ENCODE measurements around the gene CRADD.
"Not testable (repeated sequence)": the region's sequence is repeated elsewhere in the genome, so short reads cannot be mapped to it uniquely, and the experiment has no call there.

CRADD gene
- 10.8 to 20.1 (median 13.1) reads per million in 4 donors for total RNA-seq

DNA sequence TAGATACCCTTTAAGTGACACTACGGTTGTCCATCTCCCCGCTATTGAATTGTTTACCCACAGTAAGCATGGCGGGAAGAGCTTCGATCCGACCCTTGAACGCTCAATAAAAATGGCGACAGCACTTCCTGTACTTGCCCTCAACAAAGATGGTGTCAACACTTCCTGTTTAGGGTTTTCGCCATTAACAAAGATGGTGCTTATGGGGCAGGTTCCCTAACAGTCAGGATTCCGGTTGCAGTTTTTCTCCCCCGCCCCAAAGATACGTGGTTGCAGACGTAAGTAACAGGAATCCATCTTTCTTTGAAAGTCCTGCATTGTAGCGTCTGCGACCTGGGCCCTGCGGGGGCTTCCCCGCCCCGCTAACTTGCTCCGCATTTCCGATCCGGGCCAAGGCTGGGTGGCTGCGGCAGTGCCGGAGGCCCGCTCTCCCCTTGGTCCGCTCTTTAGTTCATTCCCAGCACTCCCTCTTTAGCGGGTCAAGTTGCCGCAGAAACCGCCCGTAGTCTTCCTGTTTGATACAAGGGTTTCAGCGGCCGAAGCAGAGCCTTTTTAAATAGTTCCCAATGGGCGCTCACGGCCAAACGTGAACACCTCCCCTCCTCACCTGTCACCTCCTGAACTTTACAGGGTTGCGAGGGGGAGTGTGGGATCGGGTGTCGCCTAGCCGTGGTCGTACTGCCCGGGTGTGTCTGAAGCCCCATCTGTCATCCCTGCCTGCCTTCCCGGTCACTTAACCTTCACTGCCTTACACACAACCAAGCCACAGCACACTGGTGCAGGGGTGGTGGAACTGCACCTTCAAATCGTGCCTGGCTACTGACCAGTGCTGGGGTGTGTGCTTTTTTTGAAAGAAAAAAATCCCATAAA lies at the start of gene CRADD:
Gene CRADD (plus strand): TSS at position 181 of the 870 bp plus-strand sequence.
- peak; percentile 75 to 98 (median 83) for DNase-seq

DNA sequence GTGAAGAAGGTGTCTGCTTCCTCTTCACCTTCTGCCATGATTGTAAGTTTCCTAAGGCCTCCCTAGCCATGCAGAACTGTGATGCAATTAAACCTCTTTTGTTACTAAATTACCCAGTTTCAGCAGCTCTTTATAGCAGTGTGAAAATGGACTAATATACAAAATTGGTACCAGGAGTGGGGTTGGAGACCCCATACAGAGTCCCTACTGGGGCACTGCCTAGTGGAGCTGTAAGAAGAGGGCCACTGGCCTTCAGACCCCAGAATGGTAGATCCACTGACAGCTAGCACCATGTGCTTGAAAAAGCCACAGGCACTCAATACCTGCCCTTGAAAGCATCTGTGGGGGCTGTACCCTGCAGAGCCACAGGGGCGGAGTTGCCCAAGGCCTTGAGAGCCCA lies 44.8 kb upstream of the CRADD start:
- no peak for DNase-seq

DNA sequence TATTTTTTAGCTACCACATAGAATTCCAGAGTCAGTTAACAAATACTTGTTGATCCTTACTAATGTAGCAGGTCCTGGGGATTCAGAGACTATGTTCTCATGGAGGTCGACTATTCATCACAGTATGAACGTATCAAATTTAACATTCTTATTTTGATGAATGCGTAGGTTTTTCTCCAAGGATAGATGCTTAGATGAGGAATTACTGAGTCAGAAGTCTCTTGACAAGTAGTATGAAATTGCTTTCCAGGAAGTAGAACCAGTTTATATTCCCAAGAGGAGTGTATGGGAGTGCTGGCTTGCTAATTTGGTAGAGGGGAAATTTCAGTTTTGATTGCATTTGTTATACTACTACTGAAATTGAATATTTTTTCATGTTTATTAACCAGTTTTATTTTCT lies 42.8 kb upstream of the CRADD start:
- no peak for DNase-seq

DNA sequence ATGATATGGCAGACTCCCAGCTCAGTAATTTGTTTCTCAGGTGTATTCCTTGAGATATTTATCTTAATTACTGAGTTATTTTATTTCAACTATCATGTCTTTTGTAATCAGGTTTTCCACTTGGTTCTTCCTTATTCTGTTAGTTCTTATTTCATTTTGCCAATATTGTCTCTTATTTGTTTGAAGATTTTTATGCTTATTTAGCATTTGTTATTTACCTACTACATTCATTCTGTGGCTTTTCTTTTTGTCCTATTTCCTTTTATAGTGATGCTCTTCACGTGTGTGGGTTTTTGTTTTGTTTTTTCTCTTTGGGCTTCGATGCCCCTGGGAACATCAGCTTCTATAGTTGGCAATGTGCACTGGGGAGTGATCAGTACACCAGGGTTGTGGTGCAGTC lies 40.5 kb upstream of the CRADD start:
- no peak for DNase-seq

DNA sequence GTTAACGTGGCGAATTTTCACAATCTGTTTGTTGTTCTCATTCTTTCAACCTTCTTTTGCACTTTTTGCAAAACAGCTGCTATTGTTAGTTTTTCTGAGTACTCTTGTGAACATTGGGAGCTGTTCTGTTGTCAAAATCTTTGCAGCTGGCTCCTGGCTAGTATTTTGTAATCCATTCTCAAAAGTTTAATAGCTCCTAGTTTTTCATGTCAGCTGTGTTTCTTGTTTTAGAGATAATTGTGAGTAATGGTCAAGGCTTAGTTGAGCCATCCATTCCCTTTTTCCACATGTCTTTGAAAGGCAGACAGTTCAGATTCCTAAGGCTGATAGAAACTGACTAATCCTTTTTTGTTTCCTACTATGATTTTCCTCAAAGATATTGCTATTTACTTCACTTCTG lies 39.1 kb upstream of the CRADD start:
- DNase-seq: no peak

DNA sequence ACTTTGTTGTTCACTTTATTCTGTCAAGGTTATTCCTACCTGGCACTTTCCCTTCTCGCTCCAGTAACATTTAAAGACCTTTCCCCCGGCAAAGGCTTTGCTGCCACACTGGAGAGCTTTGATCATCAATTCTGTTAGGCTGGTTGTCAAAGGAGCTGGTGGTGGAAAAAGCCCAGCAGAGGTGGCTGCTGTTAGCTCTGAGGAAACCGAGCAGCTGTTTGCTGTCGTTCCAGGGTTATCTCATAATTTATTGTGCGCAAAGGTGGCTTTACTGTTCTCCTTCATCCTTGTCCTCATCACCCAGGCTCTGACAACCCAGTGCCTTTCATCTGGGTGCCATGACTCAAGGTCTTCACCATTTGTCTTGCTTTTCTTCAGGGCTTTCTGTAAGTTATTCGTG lies 38.2 kb upstream of the CRADD start:
- no peak for DNase-seq

DNA sequence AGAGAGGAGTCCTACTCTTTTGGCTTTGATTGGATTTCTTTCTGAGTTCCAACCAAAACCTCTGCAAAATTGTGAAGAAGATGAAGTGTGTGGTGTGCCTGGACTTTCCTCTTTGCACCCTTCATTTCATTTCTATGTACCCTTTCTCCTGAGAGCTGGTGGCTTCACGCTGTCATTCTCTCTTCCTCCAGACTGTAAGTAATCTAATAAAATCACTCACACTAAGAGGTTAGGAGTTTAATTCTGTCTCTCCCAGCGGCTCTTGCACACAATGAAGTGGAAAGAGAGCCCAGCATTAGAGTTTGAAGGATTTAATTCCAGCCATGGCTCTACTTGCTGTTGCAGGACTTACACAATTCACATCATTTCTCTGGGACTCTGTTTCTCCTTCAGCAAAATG lies 37.8 kb upstream of the CRADD start:
- no peak for DNase-seq

DNA sequence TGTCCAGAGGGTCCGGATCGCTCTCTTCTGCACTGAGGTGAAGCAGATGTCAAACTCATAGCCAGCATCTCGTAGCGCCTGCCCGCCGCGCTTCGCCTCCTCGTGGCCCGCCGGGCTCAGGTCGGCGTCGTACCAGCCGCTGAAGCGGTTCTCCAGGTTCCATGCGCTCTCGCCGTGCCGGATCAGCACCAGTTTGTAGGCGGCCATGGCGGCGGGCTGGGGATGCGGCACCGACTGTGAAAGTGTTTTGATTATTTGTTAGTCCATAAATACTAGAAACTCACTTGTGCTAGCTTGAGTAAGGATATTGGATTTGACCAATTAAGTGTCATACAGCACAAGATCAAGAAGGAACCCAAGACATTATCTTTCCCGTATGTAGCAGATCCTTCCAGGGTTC lies 35.8 kb upstream of the CRADD start:
- DNase-seq: not testable (repeated sequence)

DNA sequence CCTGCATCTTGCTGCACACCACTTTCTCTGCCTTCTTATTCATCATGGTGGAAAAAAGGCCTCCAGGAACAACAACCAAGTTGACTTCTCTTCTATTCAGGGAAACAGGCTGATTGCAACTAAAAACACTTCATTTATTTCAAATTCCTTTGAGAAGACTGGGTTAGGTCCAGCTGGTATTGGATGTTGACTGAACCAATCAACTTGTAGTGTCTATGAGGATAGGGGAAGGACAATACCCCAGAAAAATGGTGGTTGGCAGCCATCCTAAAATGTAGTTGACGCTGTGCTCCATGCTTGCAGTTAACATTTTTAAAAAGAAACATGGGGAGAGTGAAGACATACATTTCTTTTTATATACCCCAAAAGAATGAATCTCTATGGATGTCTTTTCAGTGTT lies 34.4 kb upstream of the CRADD start:
- DNase-seq: no peak

DNA sequence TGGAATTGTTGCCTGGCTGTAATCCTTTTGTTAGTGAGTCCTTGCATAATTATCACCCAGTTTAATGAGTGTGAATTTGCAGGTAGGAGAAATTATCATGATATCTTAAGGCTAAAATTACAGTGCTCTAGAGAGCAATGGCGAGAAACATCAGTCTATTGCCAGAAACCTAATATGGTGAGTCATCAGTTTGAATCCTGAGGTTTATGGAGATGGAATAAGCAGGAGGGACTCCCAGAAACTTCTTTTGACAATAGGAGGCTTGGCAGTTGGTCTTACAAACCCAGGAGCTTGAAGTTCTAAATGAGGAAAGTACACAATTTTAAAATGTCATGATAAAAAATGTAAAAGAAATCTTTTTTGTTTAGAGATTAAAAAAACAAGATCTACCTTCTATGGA lies 31.5 kb upstream of the CRADD start:
- DNase-seq: no peak

DNA sequence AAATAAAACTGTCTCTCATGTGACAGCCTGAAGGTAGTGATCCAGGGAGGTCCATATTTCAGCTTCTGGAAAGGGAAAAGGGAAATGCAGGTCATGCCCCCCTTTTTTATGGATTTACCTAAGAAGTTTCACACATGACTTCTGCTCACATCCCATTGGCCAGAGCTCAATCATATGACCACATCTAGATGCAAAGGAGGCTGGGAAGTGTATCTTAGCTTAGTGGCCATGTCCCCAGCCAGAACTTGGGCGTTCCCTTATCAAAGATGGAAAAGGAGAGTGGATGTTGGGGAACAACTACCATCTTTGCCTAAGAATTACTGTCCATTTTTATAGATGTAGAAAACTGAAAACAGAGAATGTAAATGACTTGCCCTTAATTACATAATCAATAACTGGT lies 26.5 kb upstream of the CRADD start:
- no peak for DNase-seq

DNA sequence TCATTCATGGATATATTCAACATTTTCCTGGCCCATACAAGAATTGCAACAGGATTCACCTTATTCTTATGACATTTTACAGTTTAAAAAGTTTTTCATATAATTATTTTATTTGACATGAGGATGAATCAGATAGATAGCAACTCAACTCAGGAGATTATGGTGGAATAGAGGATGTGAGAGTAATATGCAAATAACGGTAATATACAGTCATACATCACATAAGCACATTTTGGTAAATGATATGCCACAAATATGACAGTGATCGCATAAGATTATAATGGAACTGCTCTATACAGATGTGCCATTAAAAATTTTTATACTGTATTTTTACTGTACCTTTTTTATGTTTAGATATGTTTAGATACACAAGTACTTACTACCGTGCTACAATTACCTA lies 24.1 kb upstream of the CRADD start:
- no peak for DNase-seq

DNA sequence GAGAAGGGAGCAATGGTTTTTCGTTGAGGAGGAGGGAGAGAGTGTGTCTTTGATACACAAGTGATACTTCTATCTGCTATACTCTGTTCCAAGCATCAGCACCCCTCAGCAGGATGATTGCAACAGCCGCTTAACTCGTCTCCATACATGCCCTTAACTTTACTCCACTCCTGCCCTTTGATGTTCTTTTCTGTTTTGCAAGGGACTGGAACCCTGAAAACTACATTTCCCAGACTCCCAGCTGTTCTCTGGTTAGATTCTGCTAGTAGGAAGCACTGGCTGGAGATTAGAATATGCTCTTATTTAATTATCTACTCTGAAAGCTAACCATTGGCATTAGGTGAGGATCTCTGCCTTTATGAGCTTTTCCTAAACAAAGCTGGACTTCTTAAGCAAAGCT lies 23.5 kb upstream of the CRADD start:
- no peak for DNase-seq

DNA sequence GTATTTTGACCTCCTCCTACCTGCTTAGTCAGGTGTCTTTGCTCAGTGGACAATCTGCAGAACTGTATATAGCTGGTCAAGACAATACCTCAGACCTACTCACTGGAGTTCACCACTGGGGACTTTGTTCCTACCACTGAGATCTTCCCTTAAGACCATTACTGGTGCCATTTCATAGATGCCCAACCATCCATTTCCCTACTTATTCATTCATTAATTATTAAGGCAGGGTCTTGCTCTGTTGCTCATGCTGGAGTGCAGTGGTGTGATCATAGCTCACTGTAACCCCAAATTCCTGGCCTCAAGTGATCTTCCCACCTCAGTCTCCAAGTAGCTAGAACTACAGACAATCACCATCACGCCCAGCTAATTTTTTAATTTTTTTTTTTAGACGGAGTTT lies 22.8 kb upstream of the CRADD start:
- no peak for DNase-seq

DNA sequence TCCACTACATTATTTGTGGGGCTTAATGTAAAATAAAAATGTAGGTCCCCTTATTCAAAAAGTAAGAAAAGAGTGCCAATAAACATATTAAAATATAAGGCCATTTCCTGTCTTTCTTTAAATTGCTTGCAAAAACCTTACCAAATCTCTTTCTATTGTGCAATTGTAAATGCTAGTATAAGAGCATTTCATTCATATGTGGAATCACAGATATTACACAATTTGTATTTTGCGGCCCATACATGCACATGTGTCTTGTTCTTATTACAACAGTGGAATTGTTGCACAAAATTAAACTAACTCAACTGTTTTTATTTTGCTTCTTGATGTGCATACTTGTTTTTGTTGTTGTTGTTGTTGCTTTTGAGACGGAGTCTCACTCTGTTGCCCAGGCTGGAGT lies 20.1 kb upstream of the CRADD start:
- no peak for DNase-seq

DNA sequence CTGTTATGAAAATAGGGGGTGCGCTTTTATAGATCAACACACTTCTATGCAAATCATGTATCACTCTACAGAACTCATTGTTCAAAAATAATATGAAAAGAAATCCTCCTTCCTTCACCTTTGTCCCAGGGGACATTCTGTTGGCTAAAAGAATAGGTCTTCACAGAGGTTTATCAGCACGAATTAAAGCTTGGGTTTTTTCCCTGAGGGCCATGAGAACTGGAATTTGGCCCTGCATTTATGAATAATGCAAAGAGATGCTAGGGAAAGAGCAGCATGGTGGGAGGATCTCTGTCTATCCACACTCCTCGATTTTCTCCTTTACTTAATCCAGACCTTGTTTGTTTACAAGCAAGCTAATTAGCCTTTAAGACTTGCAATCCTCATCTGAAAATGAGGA lies 16.2 kb upstream of the CRADD start:
- no peak for DNase-seq

DNA sequence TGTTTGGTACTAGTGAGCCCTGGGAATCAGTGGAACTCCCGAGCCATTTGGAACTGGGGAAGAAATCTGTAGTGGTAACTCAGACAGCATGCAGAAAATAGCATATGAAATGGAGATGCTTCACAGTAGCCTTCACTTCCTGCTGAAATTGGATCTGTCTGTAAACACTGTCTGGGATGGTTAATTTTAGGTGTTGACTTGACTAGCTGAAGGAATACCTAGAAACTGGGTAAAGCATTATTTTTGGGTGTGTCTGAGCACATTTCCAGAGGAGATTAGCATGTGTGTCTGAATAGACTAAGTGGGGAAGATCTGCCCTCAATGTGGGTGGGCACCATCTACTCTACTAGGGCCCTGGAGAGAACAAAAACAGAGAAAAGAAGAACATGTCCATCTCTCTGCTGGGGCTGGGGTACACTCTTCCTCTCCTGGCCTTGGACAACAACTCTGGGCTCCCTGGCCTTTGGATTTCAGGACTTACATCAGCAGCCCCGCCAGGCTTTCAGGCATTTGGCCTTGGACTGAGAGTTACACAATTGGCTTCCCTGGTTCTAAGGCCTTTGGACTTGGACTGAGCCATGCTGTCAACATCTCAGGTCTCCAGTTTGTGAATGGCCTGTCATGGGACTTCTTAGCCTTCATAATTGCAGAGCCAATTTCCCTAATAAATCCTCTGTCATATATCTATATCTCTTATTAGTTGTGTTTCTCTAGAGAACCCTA lies 14.0 kb upstream of the CRADD start:
- DNase-seq: no peak

DNA sequence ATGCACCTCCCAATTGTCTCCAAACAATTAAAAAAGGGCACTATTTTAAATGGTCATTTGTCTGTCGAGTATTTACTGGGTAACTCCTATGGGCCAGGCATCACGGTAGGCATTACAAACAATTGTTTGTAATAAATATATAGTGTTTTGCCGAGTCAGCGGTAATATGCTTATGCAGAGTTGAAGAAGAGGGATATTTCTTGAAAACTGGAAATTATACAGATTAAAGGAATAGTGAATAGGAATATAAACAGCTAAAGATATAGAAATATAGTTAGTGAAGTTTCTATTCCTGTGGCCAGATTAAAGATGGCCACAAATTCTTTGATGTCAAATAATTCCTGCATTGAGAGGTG lies 13.5 kb upstream of the CRADD start:
- no peak for DNase-seq

DNA sequence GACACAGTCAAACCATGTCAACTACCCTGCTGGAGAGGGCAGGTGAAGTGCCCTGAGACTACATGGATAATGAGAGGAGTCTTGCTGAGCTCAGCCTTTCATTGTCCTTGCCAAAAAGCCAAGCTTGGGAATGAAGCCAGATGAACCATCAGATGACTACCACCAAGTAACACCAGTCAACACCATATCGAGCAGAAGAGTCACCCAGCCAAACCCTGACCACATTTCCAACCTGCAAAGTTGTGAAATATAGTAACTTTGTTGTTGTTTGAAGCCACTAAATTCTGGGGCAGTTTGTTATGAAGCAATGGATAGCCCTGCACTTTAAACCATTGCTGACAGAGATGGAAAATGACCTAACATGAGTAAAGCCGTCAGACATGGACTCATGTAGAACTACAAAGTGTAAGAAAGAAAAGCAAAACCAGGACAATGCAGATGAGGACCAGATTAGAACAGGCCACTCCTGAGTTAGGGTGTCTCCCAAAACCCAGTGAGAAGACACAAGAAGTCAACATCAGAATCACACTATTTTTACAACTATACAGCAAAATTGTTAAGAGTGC lies 12.5 kb upstream of the CRADD start:
- DNase-seq: no peak

DNA sequence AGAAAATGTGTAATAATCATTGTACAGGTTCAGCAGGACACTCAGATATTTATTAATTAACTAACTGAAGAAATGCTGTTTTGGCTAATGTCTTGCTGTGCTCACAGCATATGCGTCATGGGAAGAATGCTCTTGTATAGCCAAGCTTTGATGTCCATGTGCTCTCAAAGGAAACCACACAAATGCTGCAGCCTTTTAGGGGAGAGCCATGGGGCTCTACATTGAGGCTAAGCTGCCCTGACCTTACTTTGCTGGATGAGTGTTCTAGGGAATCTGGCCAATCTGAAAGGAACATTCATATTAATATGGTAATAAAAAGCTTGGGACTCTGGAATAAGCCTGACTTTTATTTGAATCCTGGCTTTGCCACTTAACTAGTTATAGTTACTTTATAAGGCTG lies 9.5 kb upstream of the CRADD start:
- no peak for DNase-seq

DNA sequence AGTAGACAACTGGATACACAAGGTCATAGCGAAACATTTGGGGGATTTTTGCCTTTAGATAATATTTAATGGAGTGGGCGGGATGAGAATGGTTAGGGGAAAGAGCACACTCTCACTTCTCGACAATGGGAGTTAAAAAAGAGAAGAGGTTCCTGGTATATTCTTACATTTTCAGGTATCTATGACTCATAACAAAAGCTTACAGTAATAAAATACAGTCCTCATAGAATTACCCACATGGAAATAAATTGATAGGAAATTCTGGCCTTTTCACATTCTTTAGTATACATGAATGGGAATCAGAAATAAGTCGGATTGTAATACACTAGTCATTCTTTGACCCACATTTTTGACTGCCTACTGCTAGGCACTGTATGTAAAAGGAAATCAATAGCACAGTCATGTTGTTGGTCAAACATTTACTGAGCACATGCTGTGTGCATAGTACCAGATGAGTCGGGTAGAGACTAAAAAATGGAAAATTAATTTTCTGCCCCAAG lies 8.2 kb upstream of the CRADD start:
- peak in 1 of 5 donors; percentile 16 for DNase-seq

DNA sequence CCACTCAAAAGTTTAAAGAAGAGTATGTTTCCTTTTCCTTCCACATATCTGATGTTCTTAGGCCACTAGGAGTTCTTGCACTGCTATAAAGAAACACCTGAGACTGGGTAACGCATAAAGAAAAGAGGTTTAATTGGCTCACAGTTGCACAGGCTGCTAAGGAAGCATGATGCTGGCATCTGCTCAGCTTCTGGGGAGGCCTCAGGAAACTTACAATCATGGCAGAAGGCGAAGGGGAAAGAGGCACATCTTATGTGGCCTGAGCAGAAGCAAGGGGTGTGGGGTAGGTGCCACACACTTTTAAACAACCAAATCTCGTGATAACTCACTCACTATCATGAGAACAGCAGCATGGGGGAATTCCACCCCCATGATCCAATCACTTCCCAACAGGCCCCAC lies 7.7 kb upstream of the CRADD start:
- no peak for DNase-seq

DNA sequence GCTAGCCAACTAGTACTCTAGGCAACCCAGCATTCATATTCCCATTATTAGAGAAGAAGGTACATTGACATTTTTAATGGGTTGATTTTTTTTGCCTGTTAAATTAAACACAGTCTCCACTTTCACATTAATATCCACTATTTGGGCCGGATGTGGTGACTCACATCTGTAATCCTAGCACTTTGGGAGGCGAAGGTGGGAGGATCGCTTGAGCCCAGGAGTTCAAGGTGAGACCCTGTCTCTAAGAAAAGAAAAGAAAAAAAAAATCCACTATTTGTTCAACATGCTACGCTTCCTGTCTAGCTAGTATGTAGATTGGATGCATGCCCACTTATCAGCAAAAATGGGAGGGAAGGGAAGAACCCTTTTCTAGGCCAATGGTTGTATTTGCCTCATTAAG lies 7.1 kb upstream of the CRADD start:
- DNase-seq: no peak

DNA sequence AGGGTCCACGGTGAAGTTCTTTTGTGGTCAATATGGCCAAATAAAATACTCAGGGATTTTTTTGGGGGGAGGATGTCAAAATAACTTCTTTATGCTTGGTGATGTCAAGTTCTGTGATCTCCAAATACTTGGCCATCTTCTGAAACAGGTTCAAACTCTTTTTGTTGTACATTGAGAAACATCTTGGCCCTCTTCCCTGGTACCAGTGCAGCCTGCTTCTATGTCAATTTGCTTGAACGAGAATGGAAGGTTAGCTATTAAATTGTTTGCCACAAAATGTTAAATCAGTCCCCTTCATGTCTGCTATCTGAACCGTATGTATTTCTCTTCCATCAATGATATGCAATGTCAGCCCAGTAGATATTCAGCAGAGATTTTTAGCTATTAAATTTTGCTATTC lies 6.1 kb upstream of the CRADD start:
- no peak for DNase-seq
